ENCODE data around the gene RAB7A. TPM values are rescaled to one million over a fixed set of nuclear protein-coding genes. Genes with fewer than 3 reads are reported as not detected.

Gene RAB7A
- total and polyA plus RNA-seq, 2 donors (not counting 1 experiment from before 2014, with no cell fraction given), result 62.7 to 138 TPM

GRCh38 chr3:128788268-128788869 is 62.4 kb downstream of the RAB7A start:
- no peak for DNase-seq
- Mint-ChIP-seq H3K9me3 (ENCODE audit: insufficient read depth) (no peaks in the 10 kb centered on the region), H3K4me3 (peak overlapping the region; percentile 72), H3K4me1 (peaks cover 82% of the 10 kb centered on the region), H3K27me3 (no peaks in the 10 kb centered on the region), H3K27ac (peak overlapping the region; percentile 85)
- peak overlapping the region; percentile 53 to 60 for H3K27ac ChIP-seq (ENCODE audit: low read length in 2 of 2)
- peak overlapping the region; percentile 2 for H3K9ac ChIP-seq (ENCODE audit: low read length)
- H3K4me2 ChIP-seq (replicated peaks; ENCODE audit: low read depth, low read length, poor library complexity, severe bottlenecking), result peak overlapping the region; percentile 45
- CTCF ChIA-PET, result interaction anchor here (0.6 to 2.4 kb wide), 7 partner anchors 9 to 107 kb away, joined by 3 to 22 read pairs (median 6); no protein-coding TSS in a partner anchor
- POLR2A ChIA-PET, result no interaction called here
- no peak for TF ChIP-seq CTCF (IDR thresholded peaks at IDR 0.05)
- no peaks in the 10 kb centered on the region for H3K36me3 ChIP-seq (replicated peaks in 1 of 2; ENCODE audit: control extremely low read depth in 1 of 2, control insufficient read depth in 1 of 2, extremely low read depth in 1 of 2, insufficient read depth in 2 of 2, low read length in 1 of 2)
- H3K9me3 ChIP-seq (ENCODE audit: control extremely low read depth in 1 of 3, control insufficient read depth in 2 of 3, insufficient read depth in 1 of 3, low read length in 2 of 3), result peaks cover 0 to 7% (median 0%) of the 10 kb centered on the region in 3 donors
- H3K27me3 ChIP-seq (replicated peaks in 1 of 4; ENCODE audit: control extremely low read depth in 1 of 4, control insufficient read depth in 3 of 4, insufficient read depth in 4 of 4, low read length in 3 of 4), result no peaks in the 10 kb centered on the region
- 89% methylated on average over 3 of the region's 5 CpGs for WGBS (ENCODE audit: insufficient coverage)
- peaks cover 54% of the 10 kb centered on the region for H4K20me1 ChIP-seq (ENCODE audit: control insufficient read depth, insufficient read depth, low read length, poor library complexity, severe bottlenecking)
- no peak overlapping the region for H3K4me3 ChIP-seq (ENCODE audit: control extremely low read depth in 1 of 5, extremely low read depth in 1 of 5, insufficient read depth in 1 of 5, low read depth in 2 of 5, low read length in 4 of 5)
- no peak for ATAC-seq (ENCODE audit: low read depth)
- intact Hi-C loops (cut with micrococcal nuclease), result loop anchor here (2.0 kb wide), 1 partner anchor 16 kb away; no protein-coding TSS in a partner anchor
- H3K4me1 ChIP-seq (ENCODE audit: control insufficient read depth in 2 of 2, insufficient read depth in 2 of 2, low read length in 2 of 2), result peaks cover 60 to 61% of the 10 kb centered on the region in 2 donors
- H3K79me2 ChIP-seq (ENCODE audit: control insufficient read depth, insufficient read depth, low read length), result peaks cover 94% of the 10 kb centered on the region
- no peak overlapping the region for H2AFZ ChIP-seq (ENCODE audit: insufficient read depth, low read depth, low read length, poor library complexity, severe bottlenecking)

- Histone ChIP-seq H3K36me3 (replicated peaks in 1 of 2; ENCODE audit: control extremely low read depth in 1 of 2, control insufficient read depth in 1 of 2, extremely low read depth in 1 of 2, insufficient read depth in 2 of 2, low read length in 1 of 2) (peaks cover 6 to 29% of the 10 kb centered on the region in 2 experiments), H3K4me1 (ENCODE audit: control insufficient read depth in 2 of 2, insufficient read depth in 2 of 2, low read length in 2 of 2) (peaks cover 25 to 30% of the 10 kb centered on the region in 2 donors), H3K79me2 (ENCODE audit: control insufficient read depth, insufficient read depth, low read length) (peaks cover 99% of the 10 kb centered on the region), H3K9me3 (ENCODE audit: control extremely low read depth in 1 of 3, control insufficient read depth in 2 of 3, insufficient read depth in 1 of 3, low read length in 2 of 3) (no peaks in the 10 kb centered on the region), H3K9ac (ENCODE audit: low read length) (no peak overlapping the region), H2AFZ (ENCODE audit: insufficient read depth, low read depth, low read length, poor library complexity, severe bottlenecking) (no peak overlapping the region), H3K4me3 (ENCODE audit: control extremely low read depth in 1 of 5, extremely low read depth in 1 of 5, insufficient read depth in 1 of 5, low read depth in 2 of 5, low read length in 4 of 5) (no peak overlapping the region), H3K27ac (ENCODE audit: low read length in 2 of 2) (no peak overlapping the region), H3K27me3 (replicated peaks in 1 of 4; ENCODE audit: control extremely low read depth in 1 of 4, control insufficient read depth in 3 of 4, insufficient read depth in 4 of 4, low read length in 3 of 4) (no peaks in the 10 kb centered on the region), H4K20me1 (ENCODE audit: control insufficient read depth, insufficient read depth, low read length, poor library complexity, severe bottlenecking) (peaks cover 19% of the 10 kb centered on the region), H3K4me2 (replicated peaks; ENCODE audit: low read depth, low read length, poor library complexity, severe bottlenecking) (no peak overlapping the region)
- no peaks in the 10 kb centered on the region for H3K9me3 Mint-ChIP-seq (ENCODE audit: insufficient read depth)
- peaks cover 51% of the 10 kb centered on the region for H3K4me1 Mint-ChIP-seq
- no peak overlapping the region for H3K4me3 Mint-ChIP-seq
- no peaks in the 10 kb centered on the region for H3K27me3 Mint-ChIP-seq
- ChIA-PET POLR2A (interaction anchor here (1.2 kb wide), 1 partner anchor 143 kb away, joined by 3 read pairs; the partner anchor contains the start of gene RPN1), CTCF (interaction anchor here (0.6 to 6.8 kb wide), 17 partner anchors 8 to 717 kb away, joined by 3 to 85 read pairs (median 6); partner anchors contain the start of genes ACAD9 and RPN1)
- ATAC-seq (ENCODE audit: low read depth) (no peak), DNase-seq (no peak)
- H3K27ac Mint-ChIP-seq, result no peak overlapping the region
- WGBS (ENCODE audit: insufficient coverage), result 100% methylated on average over 1 of the region's 2 CpGs
- intact Hi-C loops (cut with micrococcal nuclease), result loop anchor here (2.0 kb wide), 1 partner anchor 67 kb away; the partner anchor contains the start of gene RAB7A
- TF ChIP-seq CTCF (IDR thresholded peaks at IDR 0.05), result no peak
- TF ChIP-seq EZH2 (IDR thresholded peaks at IDR 0.05; ENCODE audit: borderline replicate concordance, insufficient read depth, low read depth, low read length, poor library complexity, severe bottlenecking), result no peak
Observed at GRCh38 chr3:128794067-128794768, 68.2 kb downstream of the RAB7A start.

Measured in B cell (primary cell).